ENCODE measurements around the gene FGD6. TPM values are rescaled to one million over a fixed set of nuclear protein-coding genes. Genes with fewer than 3 reads are reported as not detected.
A peak's percentile ranks its signal among the peaks of the same experiment; 100 is the strongest.

FGD6 gene
- total RNA-seq, 1 experiment from 2014 or later: 25.1 TPM

DNA sequence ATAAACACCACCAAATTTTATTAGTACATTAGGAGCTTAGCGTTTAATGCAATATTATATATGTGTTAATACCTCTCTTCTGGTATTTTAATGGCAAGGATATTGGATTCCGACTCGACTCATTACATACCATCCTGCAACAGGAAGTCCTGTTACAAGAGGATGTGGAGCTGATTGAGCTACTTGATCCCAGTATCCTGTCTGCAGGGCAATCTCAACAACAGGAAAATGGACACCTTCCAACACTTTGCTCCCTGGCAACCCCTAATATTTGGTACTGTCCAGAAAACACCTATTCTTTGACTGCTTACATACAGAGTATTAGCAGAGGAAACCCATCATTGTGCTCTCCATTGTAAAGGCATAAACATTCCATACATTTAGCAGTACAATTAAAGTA, 45.5 kb upstream of the FGD6 start:
- POLR2A ChIA-PET: interaction anchor here (0.6 kb wide), 2 partner anchors 16 to 203 kb away, joined by 3 read pairs; no protein-coding TSS in a partner anchor
- H3K27ac Mint-ChIP-seq (ENCODE audit: low read depth, unreplicated experiment): no peak overlapping the region
- DNase-seq (ENCODE audit: unreplicated experiment): no peak

DNA sequence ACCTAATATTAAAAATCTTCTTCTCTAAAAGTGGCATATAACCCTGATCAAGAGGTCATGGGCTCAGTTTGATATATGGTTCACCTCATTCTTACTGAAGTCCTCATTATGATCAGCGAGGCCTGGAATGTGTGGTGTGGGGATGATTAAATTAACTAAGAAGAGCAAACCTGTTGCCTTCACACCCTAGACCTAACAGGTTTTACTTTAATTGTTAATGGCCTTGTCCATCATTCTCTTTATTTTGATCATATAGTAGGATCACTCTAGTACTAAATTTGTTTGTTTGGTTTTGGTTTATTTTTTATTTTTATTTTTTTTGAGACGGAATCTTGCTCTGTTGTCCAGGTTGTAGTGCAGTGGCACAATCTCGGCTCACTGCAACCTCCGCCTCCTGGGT, 43.8 kb upstream of the FGD6 start:
- TF ChIP-seq, protein P1, sequence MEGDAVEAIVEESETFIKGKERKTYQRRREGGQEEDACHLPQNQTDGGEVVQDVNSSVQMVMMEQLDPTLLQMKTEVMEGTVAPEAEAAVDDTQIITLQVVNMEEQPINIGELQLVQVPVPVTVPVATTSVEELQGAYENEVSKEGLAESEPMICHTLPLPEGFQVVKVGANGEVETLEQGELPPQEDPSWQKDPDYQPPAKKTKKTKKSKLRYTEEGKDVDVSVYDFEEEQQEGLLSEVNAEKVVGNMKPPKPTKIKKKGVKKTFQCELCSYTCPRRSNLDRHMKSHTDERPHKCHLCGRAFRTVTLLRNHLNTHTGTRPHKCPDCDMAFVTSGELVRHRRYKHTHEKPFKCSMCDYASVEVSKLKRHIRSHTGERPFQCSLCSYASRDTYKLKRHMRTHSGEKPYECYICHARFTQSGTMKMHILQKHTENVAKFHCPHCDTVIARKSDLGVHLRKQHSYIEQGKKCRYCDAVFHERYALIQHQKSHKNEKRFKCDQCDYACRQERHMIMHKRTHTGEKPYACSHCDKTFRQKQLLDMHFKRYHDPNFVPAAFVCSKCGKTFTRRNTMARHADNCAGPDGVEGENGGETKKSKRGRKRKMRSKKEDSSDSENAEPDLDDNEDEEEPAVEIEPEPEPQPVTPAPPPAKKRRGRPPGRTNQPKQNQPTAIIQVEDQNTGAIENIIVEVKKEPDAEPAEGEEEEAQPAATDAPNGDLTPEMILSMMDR (IDR thresholded peaks at IDR 0.05; ENCODE audit: unreplicated experiment): no peak
- BruUV-seq (replicated peaks): no TSS peak
- H3K9me3 Mint-ChIP-seq (ENCODE audit: unreplicated experiment): no peaks in the 10 kb centered on the region
- no peak for DNase-seq (ENCODE audit: unreplicated experiment)
- no peak overlapping the region for H3K27ac Mint-ChIP-seq (ENCODE audit: low read depth, unreplicated experiment)
- peaks cover 19% of the 10 kb centered on the region for H3K4me1 Mint-ChIP-seq (ENCODE audit: insufficient read depth, unreplicated experiment)
- ChIA-PET POLR2A (no interaction called here), CTCF (no interaction called here)
- peaks cover 62% of the 10 kb centered on the region for H3K36me3 Mint-ChIP-seq (ENCODE audit: insufficient read depth, unreplicated experiment)
- intact Hi-C loops (cut with micrococcal nuclease): no loop called here
- no peak overlapping the region for H3K4me3 Mint-ChIP-seq (ENCODE audit: unreplicated experiment)
- no peaks in the 10 kb centered on the region for H3K27me3 Mint-ChIP-seq (ENCODE audit: insufficient read depth, unreplicated experiment)

More for the DNA sequence above, 45.5 kb upstream of the FGD6 start:
- H3K4me3 Mint-ChIP-seq (ENCODE audit: unreplicated experiment): no peak overlapping the region
- CTCF ChIA-PET: interaction anchor here (0.6 to 0.8 kb wide), 2 partner anchors 17 to 221 kb away, joined by 4 to 7 read pairs; no protein-coding TSS in a partner anchor
- no TSS peak for BruUV-seq (replicated peaks)
- intact Hi-C loops (cut with micrococcal nuclease): no loop called here
- peaks cover 52% of the 10 kb centered on the region for H3K36me3 Mint-ChIP-seq (ENCODE audit: insufficient read depth, unreplicated experiment)
- H3K9me3 Mint-ChIP-seq (ENCODE audit: unreplicated experiment): no peaks in the 10 kb centered on the region
- peaks cover 19% of the 10 kb centered on the region for H3K4me1 Mint-ChIP-seq (ENCODE audit: insufficient read depth, unreplicated experiment)
- TF ChIP-seq, protein P1 (IDR thresholded peaks at IDR 0.05; ENCODE audit: unreplicated experiment): no peak
- H3K27me3 Mint-ChIP-seq (ENCODE audit: insufficient read depth, unreplicated experiment): no peaks in the 10 kb centered on the region

DNA sequence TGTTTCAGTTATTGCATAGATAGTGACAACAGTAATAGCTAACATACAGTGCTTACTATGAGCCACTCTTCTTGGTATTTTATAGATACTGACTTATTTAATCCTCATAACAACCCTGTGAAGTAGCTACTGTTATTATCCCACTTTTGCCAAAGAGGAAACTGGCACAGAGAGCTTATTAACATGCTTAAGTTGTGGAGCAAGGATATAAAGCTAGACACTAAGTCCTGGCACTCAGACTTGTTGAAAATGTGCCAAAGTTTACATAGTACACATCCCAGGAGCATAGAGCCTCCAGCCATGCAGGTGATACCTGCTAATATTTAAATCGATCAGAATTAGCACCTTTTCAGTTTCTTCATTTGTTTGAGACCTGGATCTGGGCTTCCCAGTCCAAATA, 42.1 kb upstream of the FGD6 start:
- BruUV-seq (replicated peaks): no TSS peak
- Mint-ChIP-seq H3K27me3 (ENCODE audit: insufficient read depth, unreplicated experiment) (no peaks in the 10 kb centered on the region), H3K36me3 (ENCODE audit: insufficient read depth, unreplicated experiment) (peaks cover 64% of the 10 kb centered on the region), H3K27ac (ENCODE audit: low read depth, unreplicated experiment) (no peak overlapping the region), H3K4me1 (ENCODE audit: insufficient read depth, unreplicated experiment) (peaks cover 19% of the 10 kb centered on the region), H3K9me3 (ENCODE audit: unreplicated experiment) (no peaks in the 10 kb centered on the region), H3K4me3 (ENCODE audit: unreplicated experiment) (no peak overlapping the region)
- ChIA-PET POLR2A (interaction anchor here (0.7 to 1.0 kb wide), 2 partner anchors 54 to 213 kb away, joined by 3 to 4 read pairs; no protein-coding TSS in a partner anchor), CTCF (interaction anchor here (0.5 to 1.0 kb wide), 5 partner anchors 13 to 336 kb away, joined by 3 to 7 read pairs (median 3); no protein-coding TSS in a partner anchor)
- DNase-seq (ENCODE audit: unreplicated experiment): peak; percentile 11
- TF ChIP-seq, protein P1 (IDR thresholded peaks at IDR 0.05; ENCODE audit: unreplicated experiment): no peak
- intact Hi-C loops (cut with micrococcal nuclease): no loop called here

DNA sequence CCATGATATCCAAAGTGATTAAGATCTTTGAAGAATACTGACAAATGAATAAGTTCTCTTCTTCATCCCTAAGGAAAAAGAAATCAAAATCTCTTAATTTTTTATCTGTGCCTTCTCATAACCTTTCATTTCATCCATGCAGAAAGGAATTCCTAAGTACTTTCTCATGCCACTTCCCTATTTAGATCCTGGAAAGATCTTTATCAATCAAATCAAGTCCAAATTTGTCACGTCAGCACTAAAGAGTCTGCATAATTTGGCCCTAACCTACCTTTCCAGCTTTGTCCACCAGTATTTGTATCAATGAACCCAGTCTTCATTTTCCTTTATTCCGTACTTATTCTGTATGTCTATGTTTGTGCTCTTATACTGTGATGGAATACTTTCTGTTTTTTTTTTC, 41.5 kb upstream of the FGD6 start:
- CTCF ChIA-PET: interaction anchor here (0.5 to 1.0 kb wide), 4 partner anchors 12 to 337 kb away, joined by 3 to 7 read pairs (median 3); no protein-coding TSS in a partner anchor
- H3K27ac Mint-ChIP-seq (ENCODE audit: low read depth, unreplicated experiment): no peak overlapping the region
- TF ChIP-seq, protein P1 (IDR thresholded peaks at IDR 0.05; ENCODE audit: unreplicated experiment): no peak
- no peaks in the 10 kb centered on the region for H3K27me3 Mint-ChIP-seq (ENCODE audit: insufficient read depth, unreplicated experiment)
- intact Hi-C loops (cut with micrococcal nuclease): no loop called here
- H3K9me3 Mint-ChIP-seq (ENCODE audit: unreplicated experiment): no peaks in the 10 kb centered on the region
- DNase-seq (ENCODE audit: unreplicated experiment): no peak
- no peak overlapping the region for H3K4me3 Mint-ChIP-seq (ENCODE audit: unreplicated experiment)
- BruUV-seq (replicated peaks): no TSS peak
- peaks cover 66% of the 10 kb centered on the region for H3K36me3 Mint-ChIP-seq (ENCODE audit: insufficient read depth, unreplicated experiment)
- peaks cover 19% of the 10 kb centered on the region for H3K4me1 Mint-ChIP-seq (ENCODE audit: insufficient read depth, unreplicated experiment)
- POLR2A ChIA-PET: interaction anchor here (0.5 to 1.2 kb wide), 5 partner anchors 54 to 214 kb away, joined by 3 to 4 read pairs (median 4); no protein-coding TSS in a partner anchor
